Stomach smooth muscle (tissue), 2 donors: ENCODE data around the gene MAP2K7.
A peak's percentile ranks its signal among the peaks of the same experiment; 100 is the strongest.

Experiments used
- H3K27ac ChIP-seq: one replicate; pipeline ENCODE4 v1.7.0; 2013; ENCODE audit warnings: mild to moderate bottlenecking, low read length, inconsistent platforms
- H3K27me3 ChIP-seq, 2 donors: one replicate each; pipeline ENCODE4 v1.7.0; 2013; ENCODE audit warnings: low read length in 2 of 2; ENCODE audit not compliant: insufficient read depth in 2 of 2, control insufficient read depth in 1 of 2
- H3K36me3 ChIP-seq, 2 donors: one replicate each; pipeline ENCODE4 v1.7.0; 2013; ENCODE audit warnings: low read length in 2 of 2; ENCODE audit not compliant: control insufficient read depth in 2 of 2, insufficient read depth in 2 of 2
- H3K4me1 ChIP-seq: one replicate; pipeline ENCODE4 v1.7.0; 2013; ENCODE audit warnings: low read length; ENCODE audit not compliant: control insufficient read depth, insufficient read depth
- H3K4me3 ChIP-seq, 2 donors: one replicate each; pipeline ENCODE4 v1.7.0; 2013; ENCODE audit warnings: low read length in 2 of 2
- H3K9ac ChIP-seq, 2 donors: one replicate each; pipeline ENCODE4 v1.7.0; 2013; ENCODE audit warnings: low read length in 2 of 2, mild to moderate bottlenecking in 1 of 2
- H3K9me3 ChIP-seq, 2 donors: one replicate each; pipeline ENCODE4 v1.7.0; 2013; ENCODE audit warnings: low read length in 2 of 2; ENCODE audit not compliant: control insufficient read depth in 2 of 2
- donor health status: healthy.
- donor health status: Pancreatic carcinoma.

MAP2K7 gene

DNA sequence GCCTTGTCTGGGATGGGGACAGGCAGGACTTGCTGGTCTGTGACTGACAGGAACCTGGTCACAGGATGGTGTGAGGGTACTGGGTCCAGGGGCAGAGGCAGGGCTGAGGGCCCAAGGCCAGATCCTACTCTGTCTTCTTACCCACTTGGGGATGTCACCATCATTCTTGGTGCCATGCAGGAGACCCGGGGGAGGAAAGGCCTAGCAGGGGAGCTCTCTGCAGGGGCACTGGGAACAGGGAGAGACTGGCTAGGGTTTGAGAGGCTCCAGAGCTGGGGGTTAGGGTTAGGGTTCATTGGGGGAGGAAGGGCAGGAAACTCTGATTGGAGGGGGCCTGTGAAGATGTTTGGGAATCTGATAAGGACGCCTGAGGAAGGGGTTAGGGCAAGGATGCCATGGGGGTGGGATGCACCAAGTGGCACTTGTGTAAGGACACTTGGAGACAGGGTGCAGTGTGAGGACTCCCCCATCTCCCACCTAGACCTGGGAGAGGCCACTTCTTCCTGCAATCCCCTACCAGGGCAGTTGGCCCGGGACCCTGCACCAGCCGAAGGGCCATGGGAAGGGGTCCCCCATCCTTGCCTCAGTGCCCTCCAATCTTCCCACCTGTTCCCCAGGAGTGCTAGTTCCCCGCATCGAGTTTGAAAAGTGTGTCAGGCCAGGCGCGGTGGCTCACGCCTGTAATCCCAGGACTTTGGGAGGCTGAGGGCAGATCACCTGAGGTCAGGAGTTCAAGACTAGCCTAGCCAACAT lies 36.4 kb upstream of the MAP2K7 start:
- Histone ChIP-seq H3K27ac (no peak overlapping the region), H3K9me3 (no peaks in the 10 kb centered on the region), H3K4me3 (no peak overlapping the region), H3K4me1 (peaks cover 29% of the 10 kb centered on the region), H3K9ac (no peak overlapping the region), H3K27me3 (peaks cover 11 to 16% of the 10 kb centered on the region in 2 donors), H3K36me3 (no peaks in the 10 kb centered on the region)

DNA sequence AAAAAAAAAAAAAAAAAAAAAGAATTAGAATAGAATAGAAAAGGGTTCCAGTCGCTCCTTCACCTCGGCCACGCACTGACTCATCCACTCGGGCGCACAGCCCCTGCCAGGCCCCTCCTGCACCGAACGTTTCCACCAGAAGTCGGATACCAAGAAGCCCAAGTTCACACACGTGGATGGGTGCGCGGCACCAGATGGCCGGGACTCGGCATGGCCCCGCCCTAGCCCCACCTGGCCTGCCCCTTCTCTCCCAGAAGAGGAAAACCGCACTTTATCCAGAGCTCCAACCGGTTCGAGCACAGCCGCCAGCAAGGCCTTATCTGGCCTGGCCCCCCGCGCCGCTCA lies 35.4 kb upstream of the MAP2K7 start:
- Histone ChIP-seq H3K36me3 (no peaks in the 10 kb centered on the region), H3K4me1 (peaks cover 29% of the 10 kb centered on the region), H3K4me3 (peak overlapping the region; percentile 19 to 72), H3K27me3 (peaks cover 21 to 23% of the 10 kb centered on the region in 2 donors), H3K9me3 (no peaks in the 10 kb centered on the region), H3K9ac (no peak overlapping the region), H3K27ac (no peak overlapping the region)

DNA sequence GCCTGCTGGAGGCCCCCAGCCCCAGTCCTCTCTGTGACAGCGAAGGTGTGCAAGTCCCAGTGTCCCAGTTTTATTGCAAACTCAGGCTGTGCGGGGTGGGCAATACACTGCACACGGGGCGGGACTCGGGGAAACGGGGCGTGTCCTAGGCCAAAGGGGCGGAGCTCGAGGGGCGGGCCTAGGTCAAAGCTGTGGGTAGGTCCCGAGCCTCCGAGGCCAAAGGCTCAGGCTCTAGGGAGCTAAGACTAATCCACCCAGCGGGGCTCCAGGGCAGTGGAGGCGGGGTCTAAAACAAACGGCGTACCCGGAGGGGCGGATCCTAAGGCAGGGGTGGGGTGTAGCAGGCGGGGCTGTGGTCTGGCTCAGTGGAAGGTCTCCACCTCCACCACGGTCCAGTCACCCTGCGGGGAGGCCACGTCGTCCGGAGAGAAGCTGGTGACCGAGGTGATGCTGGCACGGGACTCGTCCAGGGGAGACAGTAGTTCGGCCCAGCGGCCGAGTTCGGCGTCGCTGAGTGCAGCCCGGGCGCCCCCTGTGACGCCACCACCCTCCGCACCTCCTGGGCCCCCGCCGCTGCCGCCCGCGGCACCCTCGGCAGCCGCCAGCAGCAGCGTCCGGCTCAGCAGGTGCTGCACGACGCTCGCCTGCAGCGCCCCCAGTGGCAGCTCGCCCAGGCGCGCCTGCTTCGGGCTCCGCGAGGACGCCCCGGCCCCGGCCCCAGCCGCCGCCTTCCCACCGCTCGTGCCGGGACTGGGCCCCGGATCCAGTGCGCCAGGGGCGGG lies 34.8 kb upstream of the MAP2K7 start:
- Histone ChIP-seq H3K9me3 (no peaks in the 10 kb centered on the region), H3K4me3 (peak overlapping the region; percentile 63 to 72), H3K27me3 (peaks cover 24 to 25% of the 10 kb centered on the region in 2 donors), H3K4me1 (peaks cover 33% of the 10 kb centered on the region), H3K9ac (peak overlapping the region; percentile 23 to 36), H3K36me3 (no peaks in the 10 kb centered on the region), H3K27ac (no peak overlapping the region)

DNA sequence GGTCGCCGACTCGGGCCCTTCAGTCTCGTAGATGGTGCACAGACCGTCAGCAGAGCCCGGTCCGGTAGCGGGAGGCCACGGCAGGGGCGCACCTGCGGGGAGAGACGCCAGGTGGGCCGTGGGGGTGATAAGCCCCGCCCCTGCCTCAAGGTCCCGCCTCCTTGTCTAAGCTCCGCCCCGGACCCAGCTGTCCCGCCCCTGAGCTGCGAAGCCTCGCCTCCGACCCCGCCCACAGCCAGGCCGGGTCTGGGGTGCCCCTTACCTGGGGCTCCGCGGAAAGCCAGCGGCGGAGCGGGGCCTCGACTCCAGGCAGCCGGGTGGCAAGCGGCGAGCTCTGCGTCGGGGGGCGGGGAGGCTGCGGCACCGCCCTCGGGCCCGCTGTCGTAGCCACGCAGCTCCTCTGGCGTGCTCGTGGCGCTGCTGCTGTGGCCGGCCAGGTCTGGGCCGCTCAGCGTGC lies 34.2 kb upstream of the MAP2K7 start:
- H3K27me3 ChIP-seq: peaks cover 26 to 27% of the 10 kb centered on the region in 2 donors
- peak overlapping the region in 1 of 2 donors; percentile 72 for H3K4me3 ChIP-seq
- H3K36me3 ChIP-seq: no peaks in the 10 kb centered on the region
- no peaks in the 10 kb centered on the region for H3K9me3 ChIP-seq
- no peak overlapping the region for H3K9ac ChIP-seq
- H3K27ac ChIP-seq: no peak overlapping the region
- H3K4me1 ChIP-seq: peaks cover 37% of the 10 kb centered on the region

DNA sequence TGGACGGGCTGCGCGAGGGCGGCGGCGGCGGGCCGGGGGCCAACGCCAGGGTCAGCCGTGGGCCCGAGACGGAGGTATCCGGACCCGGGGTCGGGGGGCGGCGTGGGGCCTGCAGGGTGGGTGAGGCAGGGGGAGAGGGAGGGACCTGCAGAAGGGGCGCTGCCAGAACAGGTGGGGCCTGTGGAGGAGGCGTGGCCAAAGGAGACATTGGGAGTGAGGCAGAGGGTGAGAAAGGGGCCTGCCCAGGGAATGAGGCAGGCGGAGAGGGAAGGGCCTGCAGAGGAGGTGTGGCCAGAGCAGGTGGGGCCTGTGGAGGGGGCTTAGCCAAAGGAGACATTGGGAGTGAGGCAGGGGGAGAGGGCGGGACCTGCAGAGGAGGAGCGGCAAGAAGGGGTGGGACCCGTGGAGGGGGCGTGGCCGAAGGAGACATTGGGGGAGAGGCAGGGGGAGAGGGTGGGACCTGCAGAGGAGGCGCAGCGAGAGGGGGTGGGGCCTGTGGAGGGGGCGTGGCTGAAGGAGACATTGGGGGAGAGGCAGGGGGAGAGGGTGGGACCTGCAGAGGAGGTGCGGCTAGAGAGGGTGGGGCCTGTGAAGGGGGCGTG lies 33.7 kb upstream of the MAP2K7 start:
- Histone ChIP-seq H3K27me3 (peaks cover 29 to 31% of the 10 kb centered on the region in 2 donors), H3K9ac (no peak overlapping the region), H3K36me3 (no peaks in the 10 kb centered on the region), H3K4me1 (peaks cover 37% of the 10 kb centered on the region), H3K27ac (no peak overlapping the region), H3K4me3 (peak overlapping the region in 1 of 2 donors; percentile 72), H3K9me3 (no peaks in the 10 kb centered on the region)

DNA sequence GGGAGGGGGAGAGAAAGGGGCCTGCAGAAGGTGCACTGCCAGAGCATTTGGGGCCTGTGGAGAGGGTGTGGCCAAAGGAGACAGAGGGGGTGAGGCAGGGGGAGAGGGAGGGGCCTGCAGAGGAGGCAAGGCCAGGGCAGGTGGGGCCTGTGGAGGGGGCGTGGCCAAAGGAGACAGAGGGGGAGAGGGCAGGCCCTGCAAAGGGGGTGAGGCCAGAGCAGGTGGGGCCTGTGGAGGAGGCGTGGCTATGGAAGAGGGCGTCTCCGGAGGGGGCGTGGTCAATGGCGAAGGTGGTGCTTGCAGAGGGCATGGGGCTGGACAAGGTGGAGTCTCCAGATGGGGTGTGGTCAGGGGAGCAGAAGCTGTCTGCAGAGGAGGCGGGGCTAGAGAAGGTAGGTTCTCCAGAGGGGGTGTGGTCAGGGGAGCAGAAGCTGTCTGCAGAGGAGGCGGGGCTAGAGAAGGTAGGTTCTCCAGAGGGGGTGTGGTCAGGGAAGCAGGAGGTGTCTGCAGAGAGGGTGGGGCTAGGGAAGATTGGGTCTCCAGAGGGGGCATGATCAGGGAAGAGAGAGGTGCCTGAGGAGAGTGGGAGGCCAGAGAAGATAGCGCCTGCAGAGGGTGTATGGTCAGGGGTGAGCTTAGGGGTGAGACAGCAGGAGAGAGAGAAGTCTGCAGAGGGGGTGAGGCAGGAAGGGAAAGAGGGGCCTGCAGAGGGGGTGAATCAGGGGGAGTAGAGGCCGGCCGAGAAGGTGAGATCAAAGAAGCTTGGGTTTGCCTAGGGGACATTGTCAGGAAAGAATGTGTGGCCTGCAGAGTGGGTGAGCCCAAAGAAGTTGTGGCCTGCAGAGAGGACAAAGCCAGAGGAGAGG lies 32.9 kb upstream of the MAP2K7 start:
- no peak overlapping the region for H3K27ac ChIP-seq
- H3K9ac ChIP-seq: no peak overlapping the region
- H3K27me3 ChIP-seq: peaks cover 29 to 32% of the 10 kb centered on the region in 2 donors
- no peaks in the 10 kb centered on the region for H3K36me3 ChIP-seq
- peak overlapping the region in 1 of 2 donors; percentile 71 for H3K4me3 ChIP-seq
- H3K9me3 ChIP-seq: no peaks in the 10 kb centered on the region
- H3K4me1 ChIP-seq: peaks cover 37% of the 10 kb centered on the region

GRCh38 chr19:7871437-7872305 lies 32.0 kb upstream of the MAP2K7 start:
- Histone ChIP-seq H3K4me1 (peaks cover 37% of the 10 kb centered on the region), H3K27me3 (peaks cover 27 to 32% of the 10 kb centered on the region in 2 donors), H3K36me3 (no peaks in the 10 kb centered on the region), H3K9me3 (no peaks in the 10 kb centered on the region), H3K9ac (no peak overlapping the region), H3K4me3 (peak overlapping the region; percentile 57 to 71), H3K27ac (no peak overlapping the region)

GRCh38 chr19:7872306-7873204 lies 31.1 kb upstream of the MAP2K7 start:
- peaks cover 37% of the 10 kb centered on the region for H3K4me1 ChIP-seq
- no peaks in the 10 kb centered on the region for H3K36me3 ChIP-seq
- H3K9me3 ChIP-seq: no peaks in the 10 kb centered on the region
- H3K27me3 ChIP-seq: peaks cover 18 to 28% of the 10 kb centered on the region in 2 donors
- no peak overlapping the region for H3K27ac ChIP-seq
- no peak overlapping the region for H3K4me3 ChIP-seq
- no peak overlapping the region for H3K9ac ChIP-seq
